ENCODE data around the gene FBXO11. TPM values are rescaled to one million over a fixed set of nuclear protein-coding genes. Genes with fewer than 3 reads are reported as not detected.
A peak's percentile ranks its signal among the peaks of the same experiment; 100 is the strongest.

The FBXO11 gene
- total RNA-seq, result 10 to 100 TPM; 21.5 to 31.8 (median 28.4) TPM

- peak; percentile 87 to 88 for ATAC-seq
- peaks cover 22 to 31% of the 10 kb centered on the region in 2 donors for H3K4me1 ChIP-seq
- no peaks in the 10 kb centered on the region for H3K36me3 ChIP-seq
- peak within 1 kb of the TSS; percentile 86 to 99 (median 90) for H3K4me3 ChIP-seq
- in situ Hi-C loops (cut with MboI; ENCODE audit: low sequenced_read_pairs in 4 of 4) (no loop called here), intact Hi-C loops (cut with DNase I; ENCODE audit: low total_unique reads) (loop anchor here (2.0 to 5.0 kb wide), 4 partner anchors 39 to 441 kb away; partner anchors contain the start of gene MSH6)
- peak within 1 kb of the TSS; percentile 98 to 100 (median 99) for H3K27ac ChIP-seq
- no peaks in the 10 kb centered on the region for H3K9me3 ChIP-seq
- peak; percentile 93 to 96 for DNase-seq
- peak in 4 of 5 experiments; percentile 44 to 56 (median 50) for TF ChIP-seq CTCF (IDR thresholded peaks at IDR 0.05 in 4 of 5, conservative IDR thresholded peaks at IDR 0.05 in 1 of 5)
- peak; percentile 68 to 88 for TF ChIP-seq POLR2A (IDR thresholded peaks at IDR 0.05)
- no peaks in the 10 kb centered on the region for H3K27me3 ChIP-seq
Measured at GRCh38 chr2:47906157-47907038, at the start of gene FBXO11. TSS of gene FBXO11 (minus strand) at chr2:47906498. CDS start at chr2:47905720, 778 bp downstream.

GRCh38 chr2:47950340-47951301, 44.3 kb upstream of the FBXO11 start:
- no peak for TF ChIP-seq CTCF (IDR thresholded peaks at IDR 0.05 in 4 of 5, conservative IDR thresholded peaks at IDR 0.05 in 1 of 5)
- no peak for TF ChIP-seq POLR2A (IDR thresholded peaks at IDR 0.05)
- peaks cover 0 to 4% of the 10 kb centered on the region in 2 donors for H3K4me1 ChIP-seq
- H3K27me3 ChIP-seq, result no peaks in the 10 kb centered on the region
- ATAC-seq, result no peak
- intact Hi-C loops (cut with DNase I; ENCODE audit: low total_unique reads), result no loop called here
- in situ Hi-C loops (cut with MboI; ENCODE audit: low sequenced_read_pairs in 4 of 4), result no loop called here
- no peak overlapping the region for H3K27ac ChIP-seq
- no peak for DNase-seq
- H3K36me3 ChIP-seq, result no peaks in the 10 kb centered on the region
- H3K4me3 ChIP-seq, result no peak overlapping the region
- H3K9me3 ChIP-seq, result no peaks in the 10 kb centered on the region

- Histone ChIP-seq H3K9me3 (no peaks in the 10 kb centered on the region), H3K36me3 (no peaks in the 10 kb centered on the region), H3K27me3 (no peaks in the 10 kb centered on the region), H3K27ac (no peak overlapping the region), H3K4me3 (no peak overlapping the region), H3K4me1 (peaks cover 0 to 4% of the 10 kb centered on the region in 2 donors)
- ATAC-seq (peak in 1 of 2 donors; percentile 70), DNase-seq (peak in 1 of 2 donors; percentile 14)
- intact Hi-C loops (cut with DNase I; ENCODE audit: low total_unique reads), result no loop called here
- in situ Hi-C loops (cut with MboI; ENCODE audit: low sequenced_read_pairs in 4 of 4), result no loop called here
- TF ChIP-seq POLR2A (IDR thresholded peaks at IDR 0.05), result no peak
- no peak for TF ChIP-seq CTCF (IDR thresholded peaks at IDR 0.05 in 4 of 5, conservative IDR thresholded peaks at IDR 0.05 in 1 of 5)
Measured at GRCh38 chr2:47946593-47946992, 40.3 kb upstream of the FBXO11 start.

GRCh38 chr2:47945046-47945781, 38.9 kb upstream of the FBXO11 start:
- H3K36me3 ChIP-seq, result no peaks in the 10 kb centered on the region
- ATAC-seq (no peak), DNase-seq (no peak)
- H3K9me3 ChIP-seq, result no peaks in the 10 kb centered on the region
- intact Hi-C loops (cut with DNase I; ENCODE audit: low total_unique reads), result no loop called here
- H3K4me3 ChIP-seq, result no peak overlapping the region
- in situ Hi-C loops (cut with MboI; ENCODE audit: low sequenced_read_pairs in 4 of 4), result no loop called here
- peaks cover 0 to 4% of the 10 kb centered on the region in 2 donors for H3K4me1 ChIP-seq
- TF ChIP-seq POLR2A (IDR thresholded peaks at IDR 0.05) (no peak), CTCF (IDR thresholded peaks at IDR 0.05 in 4 of 5, conservative IDR thresholded peaks at IDR 0.05 in 1 of 5) (no peak)
- H3K27ac ChIP-seq, result no peak overlapping the region
- no peaks in the 10 kb centered on the region for H3K27me3 ChIP-seq

Data from gastrocnemius medialis (tissue), 4 donors.